ENCODE results near the gene ABCA1. TPM values are rescaled to one million over a fixed set of nuclear protein-coding genes. Genes with fewer than 3 reads are reported as not detected.

Gene ABCA1
- total and polyA plus RNA-seq, 2 of the 13 experiments (the other 11 are each of a cell fraction or from before 2014, with no cell fraction given): 26.8 to 63.8 TPM

DNA sequence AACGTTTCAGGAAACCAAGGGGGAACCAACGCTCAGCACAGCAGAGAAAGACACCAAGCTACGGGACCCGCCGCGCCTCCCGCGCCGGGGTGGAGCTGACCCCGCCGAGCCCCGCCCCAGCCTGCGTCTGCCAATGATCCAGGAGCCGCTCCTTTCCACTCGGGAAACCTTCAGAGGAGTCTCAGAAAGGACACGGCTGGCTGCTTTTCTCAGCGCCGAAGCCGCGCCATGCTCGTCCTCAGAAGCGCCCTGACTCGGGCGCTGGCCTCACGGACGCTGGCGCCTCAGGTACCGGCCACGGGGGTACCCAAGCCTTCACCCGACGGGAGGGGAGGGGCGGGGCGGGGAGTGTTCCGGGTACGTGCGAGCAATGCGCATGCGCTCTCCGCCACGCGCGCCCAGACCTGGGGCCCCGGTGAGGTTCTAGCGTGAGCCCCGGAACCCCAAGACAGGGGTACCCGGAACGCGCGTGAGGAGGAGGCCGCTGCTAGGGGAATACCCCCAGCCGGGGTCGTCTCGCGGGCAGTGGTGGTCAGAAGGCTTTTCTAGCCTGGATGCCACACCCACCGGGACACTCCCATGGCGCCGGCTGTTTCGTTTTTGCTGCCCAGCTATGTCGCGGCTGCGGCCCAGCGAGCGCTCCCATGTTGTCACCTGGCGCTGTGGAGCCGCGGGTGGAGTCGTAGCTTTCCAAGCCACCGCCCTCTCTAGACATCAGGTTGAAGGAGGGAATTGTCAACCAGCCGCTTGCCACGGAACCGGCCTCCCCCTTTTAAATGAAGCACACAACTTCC lies 180.2 kb downstream of the ABCA1 start, which contains the start of gene NIPSNAP3A (continued):
- TF ChIP-seq NFIB (CRISPR knock-in tag; IDR thresholded peaks at IDR 0.05; ENCODE audit: borderline replicate concordance) (no peak), DR1 (CRISPR knock-in tag; IDR thresholded peaks at IDR 0.05) (no peak), TCF12 (IDR thresholded peaks at IDR 0.05) (no peak), TCF12 (CRISPR knock-in tag; IDR thresholded peaks at IDR 0.05) (no peak), ZNF205 (CRISPR knock-in tag; IDR thresholded peaks at IDR 0.05) (peak; percentile 20; the same call in 1 of the 2 replicates), SMARCE1 (IDR thresholded peaks at IDR 0.05; ENCODE audit: borderline replicate concordance) (no peak), FLYWCH1 (CRISPR knock-in tag; IDR thresholded peaks at IDR 0.05) (no peak), U2AF1 (optimal IDR thresholded peaks at IDR 0.05; ENCODE audit: low read depth, low read length) (no peak), TSC22D2 (CRISPR knock-in tag; IDR thresholded peaks at IDR 0.05; ENCODE audit: borderline replicate concordance) (no peak), ZNF549 (CRISPR knock-in tag; IDR thresholded peaks at IDR 0.05) (no peak), ZFP36L1 (CRISPR knock-in tag; IDR thresholded peaks at IDR 0.05) (no peak), GATA4 (IDR thresholded peaks at IDR 0.05; ENCODE audit: borderline replicate concordance, low read depth) (0 out of 2 replicates have a peak, but pooled peaks have one; percentile 31), ZNF430 (CRISPR knock-in tag; IDR thresholded peaks at IDR 0.05) (peak; percentile 47; the same call in 1 of the 2 replicates), EHMT2 (IDR thresholded peaks at IDR 0.05; ENCODE audit: borderline replicate concordance, low read depth, low read length) (no peak), U2AF2 (IDR thresholded peaks at IDR 0.05; ENCODE audit: low read depth, low read length) (no peak), ZNF138 (CRISPR knock-in tag; IDR thresholded peaks at IDR 0.05; ENCODE audit: low read depth) (no peak), HDAC1 (CRISPR knock-in tag; IDR thresholded peaks at IDR 0.05) (peak; percentile 70), NR2F1 (CRISPR knock-in tag; IDR thresholded peaks at IDR 0.05) (no peak), ZBTB38 (CRISPR knock-in tag; IDR thresholded peaks at IDR 0.05) (no peak), GTF2F1 (IDR thresholded peaks at IDR 0.05; ENCODE audit: low read length) (no peak)
- TF ChIP-seq, protein P1, sequence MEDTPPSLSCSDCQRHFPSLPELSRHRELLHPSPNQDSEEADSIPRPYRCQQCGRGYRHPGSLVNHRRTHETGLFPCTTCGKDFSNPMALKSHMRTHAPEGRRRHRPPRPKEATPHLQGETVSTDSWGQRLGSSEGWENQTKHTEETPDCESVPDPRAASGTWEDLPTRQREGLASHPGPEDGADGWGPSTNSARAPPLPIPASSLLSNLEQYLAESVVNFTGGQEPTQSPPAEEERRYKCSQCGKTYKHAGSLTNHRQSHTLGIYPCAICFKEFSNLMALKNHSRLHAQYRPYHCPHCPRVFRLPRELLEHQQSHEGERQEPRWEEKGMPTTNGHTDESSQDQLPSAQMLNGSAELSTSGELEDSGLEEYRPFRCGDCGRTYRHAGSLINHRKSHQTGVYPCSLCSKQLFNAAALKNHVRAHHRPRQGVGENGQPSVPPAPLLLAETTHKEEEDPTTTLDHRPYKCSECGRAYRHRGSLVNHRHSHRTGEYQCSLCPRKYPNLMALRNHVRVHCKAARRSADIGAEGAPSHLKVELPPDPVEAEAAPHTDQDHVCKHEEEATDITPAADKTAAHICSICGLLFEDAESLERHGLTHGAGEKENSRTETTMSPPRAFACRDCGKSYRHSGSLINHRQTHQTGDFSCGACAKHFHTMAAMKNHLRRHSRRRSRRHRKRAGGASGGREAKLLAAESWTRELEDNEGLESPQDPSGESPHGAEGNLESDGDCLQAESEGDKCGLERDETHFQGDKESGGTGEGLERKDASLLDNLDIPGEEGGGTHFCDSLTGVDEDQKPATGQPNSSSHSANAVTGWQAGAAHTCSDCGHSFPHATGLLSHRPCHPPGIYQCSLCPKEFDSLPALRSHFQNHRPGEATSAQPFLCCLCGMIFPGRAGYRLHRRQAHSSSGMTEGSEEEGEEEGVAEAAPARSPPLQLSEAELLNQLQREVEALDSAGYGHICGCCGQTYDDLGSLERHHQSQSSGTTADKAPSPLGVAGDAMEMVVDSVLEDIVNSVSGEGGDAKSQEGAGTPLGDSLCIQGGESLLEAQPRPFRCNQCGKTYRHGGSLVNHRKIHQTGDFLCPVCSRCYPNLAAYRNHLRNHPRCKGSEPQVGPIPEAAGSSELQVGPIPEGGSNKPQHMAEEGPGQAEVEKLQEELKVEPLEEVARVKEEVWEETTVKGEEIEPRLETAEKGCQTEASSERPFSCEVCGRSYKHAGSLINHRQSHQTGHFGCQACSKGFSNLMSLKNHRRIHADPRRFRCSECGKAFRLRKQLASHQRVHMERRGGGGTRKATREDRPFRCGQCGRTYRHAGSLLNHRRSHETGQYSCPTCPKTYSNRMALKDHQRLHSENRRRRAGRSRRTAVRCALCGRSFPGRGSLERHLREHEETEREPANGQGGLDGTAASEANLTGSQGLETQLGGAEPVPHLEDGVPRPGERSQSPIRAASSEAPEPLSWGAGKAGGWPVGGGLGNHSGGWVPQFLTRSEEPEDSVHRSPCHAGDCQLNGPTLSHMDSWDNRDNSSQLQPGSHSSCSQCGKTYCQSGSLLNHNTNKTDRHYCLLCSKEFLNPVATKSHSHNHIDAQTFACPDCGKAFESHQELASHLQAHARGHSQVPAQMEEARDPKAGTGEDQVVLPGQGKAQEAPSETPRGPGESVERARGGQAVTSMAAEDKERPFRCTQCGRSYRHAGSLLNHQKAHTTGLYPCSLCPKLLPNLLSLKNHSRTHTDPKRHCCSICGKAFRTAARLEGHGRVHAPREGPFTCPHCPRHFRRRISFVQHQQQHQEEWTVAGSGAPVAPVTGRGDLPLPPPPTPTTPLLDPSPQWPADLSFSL (CRISPR knock-in tag; IDR thresholded peaks at IDR 0.05): 0 out of 2 replicates have a peak, but pooled peaks have one; percentile 9
- TF ChIP-seq, protein P2, sequence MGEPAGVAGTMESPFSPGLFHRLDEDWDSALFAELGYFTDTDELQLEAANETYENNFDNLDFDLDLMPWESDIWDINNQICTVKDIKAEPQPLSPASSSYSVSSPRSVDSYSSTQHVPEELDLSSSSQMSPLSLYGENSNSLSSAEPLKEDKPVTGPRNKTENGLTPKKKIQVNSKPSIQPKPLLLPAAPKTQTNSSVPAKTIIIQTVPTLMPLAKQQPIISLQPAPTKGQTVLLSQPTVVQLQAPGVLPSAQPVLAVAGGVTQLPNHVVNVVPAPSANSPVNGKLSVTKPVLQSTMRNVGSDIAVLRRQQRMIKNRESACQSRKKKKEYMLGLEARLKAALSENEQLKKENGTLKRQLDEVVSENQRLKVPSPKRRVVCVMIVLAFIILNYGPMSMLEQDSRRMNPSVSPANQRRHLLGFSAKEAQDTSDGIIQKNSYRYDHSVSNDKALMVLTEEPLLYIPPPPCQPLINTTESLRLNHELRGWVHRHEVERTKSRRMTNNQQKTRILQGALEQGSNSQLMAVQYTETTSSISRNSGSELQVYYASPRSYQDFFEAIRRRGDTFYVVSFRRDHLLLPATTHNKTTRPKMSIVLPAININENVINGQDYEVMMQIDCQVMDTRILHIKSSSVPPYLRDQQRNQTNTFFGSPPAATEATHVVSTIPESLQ (CRISPR knock-in tag; conservative IDR thresholded peaks at IDR 0.05): no peak
